ENCODE data around the gene C6orf89.

DNA sequence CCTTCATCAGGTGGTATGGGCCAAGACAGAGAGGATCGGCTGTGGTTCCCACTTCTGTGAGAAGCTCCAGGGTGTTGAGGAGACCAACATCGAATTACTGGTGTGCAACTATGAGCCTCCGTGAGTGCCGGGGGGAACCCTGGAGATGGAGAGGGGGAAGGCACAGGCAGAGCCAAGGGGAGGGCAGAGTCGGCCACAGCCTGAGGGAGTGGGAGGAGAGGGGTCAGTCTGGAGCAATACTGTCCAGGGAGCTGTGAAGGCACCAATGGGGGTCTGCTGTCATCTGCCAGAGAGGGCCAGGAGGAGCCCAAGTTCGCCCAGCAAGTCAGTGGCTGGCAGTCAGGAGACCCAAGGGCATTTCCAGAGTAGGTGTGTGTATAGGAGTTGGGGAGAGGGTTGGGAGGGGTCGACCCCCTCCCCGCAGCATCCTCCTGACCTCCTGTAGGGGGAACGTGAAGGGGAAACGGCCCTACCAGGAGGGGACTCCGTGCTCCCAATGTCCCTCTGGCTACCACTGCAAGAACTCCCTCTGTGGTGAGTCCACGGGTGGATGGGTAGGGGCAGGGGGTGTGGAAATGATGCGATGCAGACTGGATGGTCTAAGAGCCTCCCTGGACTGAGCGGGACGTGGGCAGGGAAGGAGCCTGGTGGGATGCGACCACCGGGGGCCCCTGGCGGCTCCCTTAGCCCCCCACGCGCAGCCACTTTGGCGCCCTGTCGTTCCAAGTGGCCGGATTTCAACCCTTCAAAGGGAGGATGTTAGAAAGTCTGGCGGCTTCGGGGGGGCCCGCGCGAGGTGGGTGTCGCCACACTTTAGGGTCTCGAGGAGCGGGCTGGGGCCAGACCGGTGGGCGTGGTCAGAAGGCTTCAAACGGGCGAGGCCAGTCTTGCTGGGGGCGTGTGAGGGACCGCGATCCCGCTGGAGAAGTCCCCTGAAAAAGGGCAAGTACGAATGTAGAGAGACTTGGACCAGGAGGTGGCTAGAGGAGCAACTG is 76.0 kb downstream of the C6orf89 start:
- TF ChIP-seq, protein P1, sequence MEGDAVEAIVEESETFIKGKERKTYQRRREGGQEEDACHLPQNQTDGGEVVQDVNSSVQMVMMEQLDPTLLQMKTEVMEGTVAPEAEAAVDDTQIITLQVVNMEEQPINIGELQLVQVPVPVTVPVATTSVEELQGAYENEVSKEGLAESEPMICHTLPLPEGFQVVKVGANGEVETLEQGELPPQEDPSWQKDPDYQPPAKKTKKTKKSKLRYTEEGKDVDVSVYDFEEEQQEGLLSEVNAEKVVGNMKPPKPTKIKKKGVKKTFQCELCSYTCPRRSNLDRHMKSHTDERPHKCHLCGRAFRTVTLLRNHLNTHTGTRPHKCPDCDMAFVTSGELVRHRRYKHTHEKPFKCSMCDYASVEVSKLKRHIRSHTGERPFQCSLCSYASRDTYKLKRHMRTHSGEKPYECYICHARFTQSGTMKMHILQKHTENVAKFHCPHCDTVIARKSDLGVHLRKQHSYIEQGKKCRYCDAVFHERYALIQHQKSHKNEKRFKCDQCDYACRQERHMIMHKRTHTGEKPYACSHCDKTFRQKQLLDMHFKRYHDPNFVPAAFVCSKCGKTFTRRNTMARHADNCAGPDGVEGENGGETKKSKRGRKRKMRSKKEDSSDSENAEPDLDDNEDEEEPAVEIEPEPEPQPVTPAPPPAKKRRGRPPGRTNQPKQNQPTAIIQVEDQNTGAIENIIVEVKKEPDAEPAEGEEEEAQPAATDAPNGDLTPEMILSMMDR (IDR thresholded peaks at IDR 0.05; ENCODE audit: low read length), result no peak
- TF ChIP-seq EZH2 (optimal IDR thresholded peaks at IDR 0.05; ENCODE audit: low read depth, low read length), result no peak
